NOMO-1 treated with DMSO at 0.1 percent for 48 hours (cell line): Measurements from ENCODE around the gene SFXN2.
"Not testable (repeated sequence)": the region's sequence is repeated elsewhere in the genome, so short reads cannot be mapped to it uniquely, and the experiment has no call there.

Experiments
- DNase-seq: peaks from one replicate; lab custom pipeline; 2025; ENCODE audit not compliant: unreplicated experiment; lab: John Stamatoyannopoulos, UW

SFXN2 gene

GRCh38 chr10:102752266-102752930 is 38.0 kb downstream of the SFXN2 start:
- DNase-seq, result no peak

- peak; percentile 63 for DNase-seq
These were observed 38.7 kb downstream of the SFXN2 start for GRCh38 chr10:102752934-102753664.

DNA sequence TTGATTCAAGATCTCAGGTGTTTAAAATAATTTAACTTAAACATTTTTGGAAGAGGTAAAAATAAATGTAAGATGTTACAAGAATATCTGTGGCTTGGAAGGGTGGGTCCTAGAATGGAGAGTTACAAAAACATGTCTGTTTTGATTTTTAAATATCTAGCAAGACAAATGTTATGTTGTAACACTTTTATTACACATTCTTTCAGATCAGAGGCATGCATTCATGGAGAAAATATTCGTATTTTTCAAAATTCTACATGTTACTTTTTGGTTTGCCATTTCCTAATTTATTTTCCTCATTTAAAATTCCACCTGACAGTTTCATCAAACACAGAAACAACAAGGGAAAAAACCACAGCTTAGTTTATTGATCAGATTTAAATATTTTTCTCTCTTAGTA is 39.3 kb downstream of the SFXN2 start:
- DNase-seq, result no peak

DNA sequence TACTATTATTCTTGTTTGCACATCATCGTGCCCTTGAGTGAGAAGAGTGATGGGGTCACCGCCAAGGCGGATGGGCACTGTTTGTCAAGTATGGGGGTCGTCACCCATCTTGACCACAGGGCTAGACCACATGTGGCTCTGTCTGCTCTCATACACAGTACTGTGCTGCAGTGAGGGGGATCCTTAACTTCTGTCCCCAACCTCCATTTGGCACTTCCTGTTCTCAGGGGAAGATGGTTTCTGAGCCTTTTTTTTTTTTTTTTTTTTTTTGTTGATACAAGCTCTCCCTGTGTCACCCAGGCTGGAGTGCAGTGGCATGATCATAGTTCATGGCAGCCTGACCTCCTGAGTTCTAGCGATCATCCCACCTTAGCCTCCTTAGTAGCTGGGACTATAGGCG is 42.9 kb downstream of the SFXN2 start:
- no peak for DNase-seq

DNA sequence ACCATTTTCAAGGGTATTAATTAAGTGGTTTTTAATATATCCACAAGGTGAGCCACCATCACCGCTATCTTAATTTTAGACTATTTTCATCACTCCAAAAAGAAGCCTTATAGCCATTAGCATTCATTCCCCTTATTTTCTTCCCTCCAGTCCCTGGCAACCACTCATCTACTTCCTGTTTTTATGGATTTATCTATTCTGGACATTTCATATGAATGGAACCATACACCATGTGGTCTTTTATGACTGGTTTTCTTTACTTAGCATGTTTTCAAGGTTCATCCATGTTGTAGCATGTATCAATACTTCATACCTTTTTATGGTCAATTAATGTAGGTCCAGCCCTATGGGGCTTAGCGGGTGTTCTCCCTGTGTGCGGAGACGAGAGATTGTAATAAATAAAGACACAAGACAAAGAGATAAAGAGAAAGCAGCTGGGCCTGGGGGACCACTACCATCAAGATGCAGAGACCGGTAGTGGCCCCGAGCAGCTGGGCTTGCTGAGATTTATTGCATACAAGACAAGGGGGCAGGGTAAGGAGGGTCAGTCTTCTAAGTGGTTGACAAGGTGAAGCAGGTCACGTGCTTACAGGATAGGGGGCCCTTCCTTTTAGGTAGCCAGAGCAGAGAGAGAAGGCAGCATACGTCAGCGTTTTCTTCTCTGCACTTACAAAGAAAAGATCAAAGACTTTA is 44.0 kb downstream of the SFXN2 start:
- no peak for DNase-seq

- not testable (repeated sequence) for DNase-seq
These were observed 44.5 kb downstream of the SFXN2 start for GRCh38 chr10:102758933-102759262.

GRCh38 chr10:102759497-102760210 is 45.2 kb downstream of the SFXN2 start:
- no peak for DNase-seq

- no peak for DNase-seq
These were observed 47.5 kb downstream of the SFXN2 start for GRCh38 chr10:102761981-102762380.

DNA sequence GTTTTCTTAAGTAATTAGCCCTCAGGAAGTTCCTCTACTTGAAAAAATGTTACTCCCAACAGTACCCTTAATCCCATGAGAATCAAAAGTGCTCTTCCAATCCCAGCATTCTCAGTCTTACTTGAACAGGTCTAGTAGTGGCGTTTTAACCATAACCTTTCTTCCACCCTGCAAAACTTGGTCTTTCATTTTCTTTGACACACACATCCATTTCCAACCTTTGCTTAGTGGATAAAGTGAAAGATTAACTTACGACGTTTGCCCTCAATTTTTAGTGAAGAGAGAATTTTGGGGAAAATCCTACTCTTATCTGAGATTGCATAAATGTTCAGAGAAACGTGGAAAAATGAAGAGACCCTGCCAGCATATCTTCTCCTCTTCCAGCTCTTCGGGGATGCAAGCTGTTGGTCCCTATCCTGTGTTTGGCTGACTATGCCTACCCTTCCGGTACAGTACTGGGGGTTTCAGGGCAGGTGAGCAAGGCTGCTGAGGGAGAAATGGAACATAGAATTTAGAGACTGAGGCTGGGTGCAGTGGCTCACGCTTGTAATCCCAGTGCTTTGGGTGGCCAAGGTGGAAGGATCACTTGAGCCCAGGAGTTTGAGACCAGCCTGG is 48.1 kb downstream of the SFXN2 start:
- no peak for DNase-seq

GRCh38 chr10:102763037-102763607 is 48.7 kb downstream of the SFXN2 start:
- no peak for DNase-seq

GRCh38 chr10:102764470-102765161 is 50.2 kb downstream of the SFXN2 start:
- DNase-seq, result no peak

- no peak for DNase-seq
These were observed 50.9 kb downstream of the SFXN2 start for GRCh38 chr10:102765336-102765735.

GRCh38 chr10:102767428-102768160 is 53.2 kb downstream of the SFXN2 start:
- DNase-seq, result no peak

GRCh38 chr10:102769375-102770107 is 55.1 kb downstream of the SFXN2 start:
- DNase-seq, result no peak

DNA sequence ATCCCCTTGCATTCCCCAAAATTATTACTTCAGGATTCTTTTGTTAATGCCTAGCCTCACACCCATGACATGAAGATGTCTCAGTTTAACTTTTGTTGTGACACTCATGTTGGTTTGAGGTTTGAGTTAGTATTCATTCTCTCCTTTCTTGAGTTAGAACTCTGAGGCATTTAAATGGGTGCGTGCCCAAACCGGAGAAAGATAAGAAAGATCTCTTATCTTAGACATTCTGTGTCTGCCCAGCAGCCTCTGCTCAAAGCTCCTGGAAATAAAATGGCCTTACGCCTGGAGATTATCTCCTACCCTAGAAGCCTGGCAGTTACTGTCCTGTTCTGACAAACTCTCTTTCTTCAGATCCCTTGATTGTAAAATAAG is 55.7 kb downstream of the SFXN2 start:
- DNase-seq, result no peak

DNA sequence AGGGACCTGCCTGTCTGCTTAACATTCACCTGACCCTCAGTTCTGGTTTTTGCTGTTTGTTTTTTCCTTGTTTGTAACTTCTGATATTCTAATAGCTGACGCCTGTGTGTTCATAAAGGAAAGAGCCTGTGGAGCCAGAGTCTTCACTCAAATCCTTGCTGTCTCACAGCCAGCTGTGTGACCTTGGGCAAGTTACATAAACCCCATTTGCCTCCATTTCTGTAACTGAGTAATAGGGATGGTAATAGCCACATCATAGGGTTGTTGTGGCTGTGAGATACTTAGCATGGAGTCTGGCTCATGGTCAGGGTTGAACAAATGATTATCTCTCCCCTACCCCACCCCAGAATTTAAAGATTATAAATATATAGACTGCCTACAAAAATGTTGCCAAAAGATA is 56.4 kb downstream of the SFXN2 start:
- DNase-seq, result no peak

DNA sequence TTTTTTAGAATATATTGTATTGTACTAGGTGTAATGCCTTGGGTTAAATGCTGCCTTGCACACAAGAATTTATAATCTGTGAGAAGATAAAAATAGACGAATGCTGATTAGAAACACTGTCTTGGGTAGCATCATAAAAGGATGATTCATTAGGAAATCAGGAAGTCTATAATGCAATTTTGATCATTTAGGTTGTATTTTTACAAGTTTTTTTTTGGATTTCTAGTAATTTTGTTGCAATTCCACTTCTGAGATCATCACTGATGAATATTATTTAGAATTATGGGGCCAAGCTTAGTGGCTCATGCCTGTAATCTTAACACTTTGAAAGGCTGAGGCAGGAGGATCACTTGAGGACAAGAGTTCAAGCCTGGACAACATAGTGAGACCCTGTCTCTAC is 58.9 kb downstream of the SFXN2 start:
- DNase-seq, result peak; percentile 11

GRCh38 chr10:102773986-102774385 is 59.5 kb downstream of the SFXN2 start:
- peak; percentile 48 for DNase-seq
